ENCODE measurements around the gene YWHAE. TPM values are rescaled to one million over a fixed set of nuclear protein-coding genes. Genes with fewer than 3 reads are reported as not detected.

Gene YWHAE
- total RNA-seq, 1 donor from 2014 or later = 263 TPM

GRCh38 chr17:1329745-1330343, 70.2 kb downstream of the YWHAE start:
- ChIA-PET POLR2A (no interaction called here), CTCF (interaction anchor here (0.6 to 0.7 kb wide), 2 partner anchors 71 to 108 kb away, joined by 4 read pairs; no protein-coding TSS in a partner anchor)
- intact Hi-C loops (cut with micrococcal nuclease) = loop anchor here (5.0 kb wide), 1 partner anchor 273 kb away; no protein-coding TSS in a partner anchor
- H3K27ac Mint-ChIP-seq = no peak overlapping the region
- ATAC-seq (ENCODE audit: low read depth) (no peak), DNase-seq (no peak)
- H3K27me3 Mint-ChIP-seq = no peaks in the 10 kb centered on the region
- H3K4me3 Mint-ChIP-seq = no peak overlapping the region
- H3K4me1 Mint-ChIP-seq = peaks cover 12% of the 10 kb centered on the region
- TF ChIP-seq CTCF (IDR thresholded peaks at IDR 0.05) = no peak
- H3K36me3 Mint-ChIP-seq (ENCODE audit: low read depth) = no peaks in the 10 kb centered on the region
- no peaks in the 10 kb centered on the region for H3K9me3 Mint-ChIP-seq

- peaks cover 2% of the 10 kb centered on the region for H3K27me3 Mint-ChIP-seq
- POLR2A ChIA-PET = no interaction called here
- H3K27ac Mint-ChIP-seq = no peak overlapping the region
- no peak for DNase-seq
- intact Hi-C loops (cut with micrococcal nuclease) = no loop called here
- H3K4me3 Mint-ChIP-seq = no peak overlapping the region
- CTCF ChIA-PET = no interaction called here
- H3K9me3 Mint-ChIP-seq = no peaks in the 10 kb centered on the region
- no peaks in the 10 kb centered on the region for H3K36me3 Mint-ChIP-seq (ENCODE audit: low read depth)
- no peak for ATAC-seq (ENCODE audit: low read depth)
- TF ChIP-seq CTCF (IDR thresholded peaks at IDR 0.05) = no peak
- peaks cover 12% of the 10 kb centered on the region for H3K4me1 Mint-ChIP-seq
Measured at GRCh38 chr17:1328437-1328836, 71.6 kb downstream of the YWHAE start.

GRCh38 chr17:1325766-1326165, 74.3 kb downstream of the YWHAE start:
- DNase-seq (no peak), ATAC-seq (ENCODE audit: low read depth) (no peak)
- Mint-ChIP-seq H3K27me3 (peaks cover 4% of the 10 kb centered on the region), H3K36me3 (ENCODE audit: low read depth) (no peaks in the 10 kb centered on the region), H3K9me3 (no peaks in the 10 kb centered on the region), H3K4me3 (no peak overlapping the region), H3K27ac (no peak overlapping the region), H3K4me1 (no peaks in the 10 kb centered on the region)
- no peak for TF ChIP-seq CTCF (IDR thresholded peaks at IDR 0.05)
- POLR2A ChIA-PET = no interaction called here
- CTCF ChIA-PET = no interaction called here
- intact Hi-C loops (cut with micrococcal nuclease) = no loop called here

DNA sequence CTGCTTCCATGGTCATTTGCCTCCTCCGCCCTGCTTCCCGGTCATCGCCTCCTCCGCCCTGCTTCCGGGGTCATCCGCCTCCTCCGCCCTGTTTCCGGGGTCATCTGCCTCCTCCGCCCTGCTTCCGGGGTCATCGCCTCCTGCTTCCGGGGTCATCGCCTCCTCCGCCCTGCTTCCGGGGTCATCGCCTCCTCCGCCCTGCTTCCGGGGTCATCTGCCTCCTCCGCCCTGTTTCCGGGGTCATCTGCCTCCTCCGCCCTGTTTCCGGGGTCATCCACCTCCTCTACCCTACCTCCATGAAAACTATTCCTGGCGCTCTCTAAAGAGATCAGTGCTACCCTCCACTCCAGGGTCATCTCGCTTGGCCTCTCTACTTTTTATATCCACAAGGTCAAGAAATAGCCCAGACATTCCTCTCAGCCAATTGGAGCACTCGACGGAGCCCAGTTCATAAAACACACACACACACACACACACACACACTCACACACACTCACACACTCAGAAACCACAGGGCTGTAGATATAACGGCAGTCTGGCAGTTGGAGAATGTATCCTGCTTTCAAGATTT, 75.7 kb downstream of the YWHAE start:
- DNase-seq (no peak), ATAC-seq (ENCODE audit: low read depth) (no peak)
- Mint-ChIP-seq H3K4me1 (no peaks in the 10 kb centered on the region), H3K27me3 (peaks cover 7% of the 10 kb centered on the region), H3K27ac (no peak overlapping the region), H3K4me3 (no peak overlapping the region), H3K9me3 (no peaks in the 10 kb centered on the region), H3K36me3 (ENCODE audit: low read depth) (no peaks in the 10 kb centered on the region)
- ChIA-PET POLR2A (no interaction called here), CTCF (no interaction called here)
- intact Hi-C loops (cut with micrococcal nuclease) = no loop called here
- no peak for TF ChIP-seq CTCF (IDR thresholded peaks at IDR 0.05)

GRCh38 chr17:1323336-1323735, 76.7 kb downstream of the YWHAE start:
- ChIA-PET CTCF (no interaction called here), POLR2A (no interaction called here)

More at GRCh38 chr17:1323336-1323735, 76.7 kb downstream of the YWHAE start:
- no peak for TF ChIP-seq CTCF (IDR thresholded peaks at IDR 0.05)
- ATAC-seq (ENCODE audit: low read depth) = no peak
- H3K36me3 Mint-ChIP-seq (ENCODE audit: low read depth) = no peaks in the 10 kb centered on the region
- no peak overlapping the region for H3K27ac Mint-ChIP-seq
- H3K9me3 Mint-ChIP-seq = no peaks in the 10 kb centered on the region
- H3K4me3 Mint-ChIP-seq = no peak overlapping the region
- intact Hi-C loops (cut with micrococcal nuclease) = no loop called here
- H3K27me3 Mint-ChIP-seq = peaks cover 7% of the 10 kb centered on the region
- DNase-seq = no peak
- H3K4me1 Mint-ChIP-seq = no peaks in the 10 kb centered on the region

All from activated B cell treated with CpG ODN at 0.5 μM for 24 hours (primary cell).